ENCODE results near the gene TMEM218.

GRCh38 chr11:125138966-125139365, 27.5 kb upstream of the TMEM218 start:
- TF ChIP-seq EZH2 (IDR thresholded peaks at IDR 0.05; ENCODE audit: insufficient read depth, poor library complexity, severe bottlenecking) (no peak), EZH2phosphoT487 (IDR thresholded peaks at IDR 0.05; ENCODE audit: insufficient read depth, low read depth) (no peak)

All from GM23248 (cell line).